Testis (tissue), 3 donors: ENCODE results near the gene ZBTB46. TPM values are rescaled to one million over a fixed set of nuclear protein-coding genes. Genes with fewer than 3 reads are reported as not detected.

Experiments used
- DNase-seq: peaks from one replicate; pipeline ENCODE4 v3.0.0-alpha.2; 2019
- H3K27ac ChIP-seq, 2 donors: fragments of 200-600 bp; sonication (generic); one replicate each; pipeline ENCODE4 v1.5.1; 2019
- H3K27me3 ChIP-seq: fragments of 200-600 bp; sonication (generic); one replicate; pipeline ENCODE4 v1.5.1; 2019
- H3K36me3 ChIP-seq: fragments of 200-600 bp; sonication (generic); one replicate; pipeline ENCODE4 v1.5.1; 2017; ENCODE audit warnings: low read depth; ENCODE audit errors: missing control alignments
- H3K4me1 ChIP-seq: fragments of 200-600 bp; sonication (generic); one replicate; pipeline ENCODE4 v1.5.1; 2019
- H3K4me3 ChIP-seq, 2 donors: fragments of 200-600 bp; sonication (generic); one replicate each; pipeline ENCODE4 v1.5.1; 2017 to 2019
- H3K9me3 ChIP-seq: fragments of 200-600 bp; sonication (generic); one replicate; pipeline ENCODE4 v1.5.1; 2017
- CTCF ChIP-seq, 3 experiments: fragments of 450-650 bp in 2 of 3; fragments of 200-600 bp in 1 of 3; sonication (generic) in 1 of 3; IDR thresholded peaks; one replicate each; pipeline ENCODE4 v1.5.1; 2016 to 2019; ENCODE audit warnings: antibody characterized with exemption in 3 of 3, mild to moderate bottlenecking in 2 of 3, moderate library complexity in 1 of 3
- POLR2A ChIP-seq: fragments of 450-650 bp; IDR thresholded peaks from one replicate; pipeline ENCODE4 v1.6.1; 2017; ENCODE audit warnings: antibody characterized with exemption, mild to moderate bottlenecking, moderate library complexity
- WGBS, 2 donors: methylation state at CpG; one replicate each; pipeline ENCODE4 v1.1.5; 2018; 5-methylcytosine and 5-hydroxymethylcytosine counted together
- intact Hi-C: fragments of 100-400 bp; cut with DNase I; formaldehyde crosslinking; loops from one replicate; pipeline ENCODE4 v1.15.1; 2023; ENCODE audit warnings: low total_unique reads
- polyA plus RNA-seq: library from polyadenylated mRNA; stranded (reverse); fragments of 350-450 nt; fragmentation: Illumina TruSeq; extraction: RNeasy Lipid Tissue Mini Kit (QIAGEN cat#74804); gene quantifications from one replicate; pipeline ENCODE4 v1.2.3, GENCODE V29; 2014; ENCODE audit warnings: low read depth, low replicate concordance; ENCODE audit not compliant: insufficient read depth
- total RNA-seq, 2 donors: library from RNA; depleted of rRNA; stranded (reverse); fragments of >200 nt; gene quantifications; one replicate each; pipeline ENCODE4 v1.2.3, GENCODE V29; 2016

The ZBTB46 gene
- total and polyA plus RNA-seq, 3 donors from 2014 or later, result 5.2 to 15.4 (median 12.5) TPM

GRCh38 chr20:63704749-63705117 lies 126.3 kb downstream of the ZBTB46 start:
- no peaks in the 10 kb centered on the region for H3K9me3 ChIP-seq
- H3K4me1 ChIP-seq, result peaks cover 28% of the 10 kb centered on the region
- DNase-seq, result no peak
- H3K36me3 ChIP-seq, result no peaks in the 10 kb centered on the region
- H3K4me3 ChIP-seq, result no peak overlapping the region
- no peak for TF ChIP-seq POLR2A
- no peak for TF ChIP-seq CTCF (IDR thresholded peaks at IDR 0.05)
- H3K27me3 ChIP-seq, result no peaks in the 10 kb centered on the region
- H3K27ac ChIP-seq, result no peak overlapping the region
- intact Hi-C loops, result no loop called here
- 75 to 83% methylated on average over 6 of the region's 6 CpGs for WGBS, 2 donors

GRCh38 chr20:63703976-63704748 lies 126.9 kb downstream of the ZBTB46 start:
- WGBS, 2 donors, result 88 to 90% methylated on average over 2 to 10 of the region's 11 CpGs
- no peaks in the 10 kb centered on the region for H3K9me3 ChIP-seq
- intact Hi-C loops, result no loop called here
- H3K27me3 ChIP-seq, result no peaks in the 10 kb centered on the region
- H3K4me3 ChIP-seq, result no peak overlapping the region
- TF ChIP-seq POLR2A (no peak), CTCF (IDR thresholded peaks at IDR 0.05) (no peak)
- peaks cover 29% of the 10 kb centered on the region for H3K4me1 ChIP-seq
- DNase-seq, result no peak
- no peak overlapping the region for H3K27ac ChIP-seq
- H3K36me3 ChIP-seq, result no peaks in the 10 kb centered on the region

- intact Hi-C loops, result no loop called here
- H3K4me1 ChIP-seq, result peaks cover 29% of the 10 kb centered on the region
- H3K36me3 ChIP-seq, result no peaks in the 10 kb centered on the region
- no peaks in the 10 kb centered on the region for H3K27me3 ChIP-seq
- DNase-seq, result no peak
- TF ChIP-seq CTCF (IDR thresholded peaks at IDR 0.05), result no peak
- no peak for TF ChIP-seq POLR2A
- no peak overlapping the region for H3K4me3 ChIP-seq
- 90 to 100% methylated on average over 2 to 15 of the region's 15 CpGs for WGBS, 2 donors
- no peaks in the 10 kb centered on the region for H3K9me3 ChIP-seq
- no peak overlapping the region for H3K27ac ChIP-seq
Measured at GRCh38 chr20:63703471-63703975, 127.5 kb downstream of the ZBTB46 start.

GRCh38 chr20:63702751-63703470 lies 128.2 kb downstream of the ZBTB46 start:
- no peaks in the 10 kb centered on the region for H3K36me3 ChIP-seq
- H3K27ac ChIP-seq, result no peak overlapping the region
- TF ChIP-seq POLR2A (no peak), CTCF (IDR thresholded peaks at IDR 0.05) (no peak)
- 70 to 74% methylated on average over 5 to 13 of the region's 13 CpGs for WGBS, 2 donors
- H3K9me3 ChIP-seq, result no peaks in the 10 kb centered on the region
- no peak for DNase-seq
- intact Hi-C loops, result no loop called here
- no peak overlapping the region for H3K4me3 ChIP-seq
- no peaks in the 10 kb centered on the region for H3K27me3 ChIP-seq
- H3K4me1 ChIP-seq, result peaks cover 29% of the 10 kb centered on the region
